LNCaP clone FGC (cell line): ENCODE data around the gene OSBPL8.

Experiments
- DNase-seq: peaks from one replicate; pipeline ENCODE4 v3.0.0-alpha.2; 2011; ENCODE audit warnings: low read depth
- H3K4me3 ChIP-seq: 2 replicates; pipeline ENCODE4 v1.5.1; 2011; ENCODE audit warnings: mild to moderate bottlenecking, low read depth, low read length, control low read depth
- TF ChIP-seq, protein P1 (sequence below): IDR thresholded peaks from 2 replicates; pipeline ENCODE4 v1.5.1; 2012; ENCODE audit warnings: mild to moderate bottlenecking; ENCODE audit not compliant: control insufficient read depth, insufficient read depth; ENCODE audit errors: extremely low read depth

Gene OSBPL8

DNA sequence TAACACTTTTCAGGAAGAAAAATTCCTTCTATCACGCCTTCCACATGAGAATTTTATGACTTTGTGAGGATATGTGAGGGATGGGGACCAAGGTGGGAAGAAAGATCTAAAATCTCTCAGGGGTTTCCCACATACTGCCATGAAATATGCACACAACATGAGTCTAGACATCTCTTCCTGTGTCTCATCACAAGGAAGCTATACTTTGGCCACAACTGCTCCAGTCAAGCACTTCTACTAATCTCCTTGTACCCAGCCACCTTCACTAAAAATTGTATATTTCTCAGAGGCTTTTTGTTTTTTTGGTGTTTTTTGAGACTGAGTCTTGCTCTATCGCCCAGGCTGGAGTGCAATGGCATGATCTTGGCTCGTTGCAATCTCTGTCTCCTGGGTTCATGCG is 3.2 kb downstream of the OSBPL8 start:
- TF ChIP-seq, protein P1, sequence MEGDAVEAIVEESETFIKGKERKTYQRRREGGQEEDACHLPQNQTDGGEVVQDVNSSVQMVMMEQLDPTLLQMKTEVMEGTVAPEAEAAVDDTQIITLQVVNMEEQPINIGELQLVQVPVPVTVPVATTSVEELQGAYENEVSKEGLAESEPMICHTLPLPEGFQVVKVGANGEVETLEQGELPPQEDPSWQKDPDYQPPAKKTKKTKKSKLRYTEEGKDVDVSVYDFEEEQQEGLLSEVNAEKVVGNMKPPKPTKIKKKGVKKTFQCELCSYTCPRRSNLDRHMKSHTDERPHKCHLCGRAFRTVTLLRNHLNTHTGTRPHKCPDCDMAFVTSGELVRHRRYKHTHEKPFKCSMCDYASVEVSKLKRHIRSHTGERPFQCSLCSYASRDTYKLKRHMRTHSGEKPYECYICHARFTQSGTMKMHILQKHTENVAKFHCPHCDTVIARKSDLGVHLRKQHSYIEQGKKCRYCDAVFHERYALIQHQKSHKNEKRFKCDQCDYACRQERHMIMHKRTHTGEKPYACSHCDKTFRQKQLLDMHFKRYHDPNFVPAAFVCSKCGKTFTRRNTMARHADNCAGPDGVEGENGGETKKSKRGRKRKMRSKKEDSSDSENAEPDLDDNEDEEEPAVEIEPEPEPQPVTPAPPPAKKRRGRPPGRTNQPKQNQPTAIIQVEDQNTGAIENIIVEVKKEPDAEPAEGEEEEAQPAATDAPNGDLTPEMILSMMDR = no peak
- no peak overlapping the region for H3K4me3 ChIP-seq
- no peak for DNase-seq

DNA sequence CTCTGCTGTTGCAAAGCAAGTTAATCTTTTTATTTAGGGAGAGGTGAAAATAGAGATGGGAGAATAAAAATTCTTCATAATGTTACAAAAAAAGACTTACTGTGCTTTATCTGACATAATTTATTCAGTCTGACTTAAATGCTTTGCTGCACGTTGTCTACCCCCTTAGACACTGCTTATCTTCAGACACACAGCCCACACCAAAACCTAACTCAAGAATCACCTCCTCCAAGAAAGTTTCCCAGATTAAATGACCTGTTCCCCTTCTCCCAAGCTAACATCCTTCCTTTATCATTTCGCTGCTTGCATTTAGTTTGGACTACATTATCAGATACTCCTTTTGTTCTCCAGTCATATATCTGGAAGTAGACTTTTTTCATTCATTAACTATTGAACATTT is 3.8 kb downstream of the OSBPL8 start:
- no peak for DNase-seq
- TF ChIP-seq, protein P1 = no peak
- no peak overlapping the region for H3K4me3 ChIP-seq

- DNase-seq = no peak
- H3K4me3 ChIP-seq = no peak overlapping the region
- TF ChIP-seq, protein P1 = no peak
These were observed 4.3 kb downstream of the OSBPL8 start for GRCh38 chr12:76555231-76555767.

- no peak for DNase-seq
- TF ChIP-seq, protein P1 = no peak
These were observed 5.0 kb downstream of the OSBPL8 start for GRCh38 chr12:76554405-76555230.

GRCh38 chr12:76552343-76552938 is 7.1 kb downstream of the OSBPL8 start:
- TF ChIP-seq, protein P1 = no peak
- DNase-seq = no peak
- no peak overlapping the region for H3K4me3 ChIP-seq

More at GRCh38 chr12:76554405-76555230, 5.0 kb downstream of the OSBPL8 start:
- no peak overlapping the region for H3K4me3 ChIP-seq

DNA sequence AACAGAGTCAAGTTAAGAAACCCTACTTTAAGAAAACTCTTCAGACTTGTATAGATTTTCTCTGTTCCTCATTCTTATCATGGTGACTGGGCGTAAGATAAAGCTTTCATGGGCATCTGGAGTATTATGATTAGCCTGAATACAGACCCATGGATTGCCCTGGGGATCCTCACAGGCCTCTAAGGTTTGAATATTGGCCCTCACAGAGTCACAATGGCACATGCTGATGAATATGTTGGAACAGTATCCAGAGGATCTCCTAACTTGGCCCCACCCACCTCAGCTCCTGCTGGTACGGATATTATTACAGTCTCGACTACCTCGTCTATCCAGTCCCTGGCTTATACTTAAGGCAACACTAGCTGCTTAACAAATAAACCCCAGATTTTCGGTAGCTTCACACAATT is 8.1 kb downstream of the OSBPL8 start:
- no peak for DNase-seq
- TF ChIP-seq, protein P1 = no peak
- no peak overlapping the region for H3K4me3 ChIP-seq
